DMS153 treated with DMSO at 0.1 percent for 48 hours (cell line): ENCODE results near the gene PCDH15.
"Not testable (repeated sequence)": the region's sequence is repeated elsewhere in the genome, so short reads cannot be mapped to it uniquely, and the experiment has no call there.

ENCODE experiments used
- DNase-seq: peaks from one replicate; lab custom pipeline; 2025; ENCODE audit not compliant: unreplicated experiment; lab: John Stamatoyannopoulos, UW

PCDH15 gene

DNA sequence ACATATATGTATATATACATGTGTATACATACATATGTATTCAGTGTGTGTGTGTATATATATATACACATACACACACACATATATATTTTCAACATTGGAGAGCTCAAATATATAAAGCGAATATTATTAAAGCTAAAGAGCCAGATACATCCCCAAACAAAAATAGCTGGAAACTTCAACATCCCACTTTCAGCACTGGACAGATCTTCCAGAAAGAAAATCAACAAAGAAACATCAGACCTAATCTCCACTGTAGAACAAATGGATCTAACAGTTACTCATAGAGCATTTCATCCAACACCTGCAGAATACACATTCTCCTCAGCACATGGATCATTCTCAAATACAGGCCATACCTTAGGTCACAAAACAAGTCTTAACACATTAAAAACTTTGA lies 799.0 kb downstream of the PCDH15 start:
- DNase-seq, result no peak

DNA sequence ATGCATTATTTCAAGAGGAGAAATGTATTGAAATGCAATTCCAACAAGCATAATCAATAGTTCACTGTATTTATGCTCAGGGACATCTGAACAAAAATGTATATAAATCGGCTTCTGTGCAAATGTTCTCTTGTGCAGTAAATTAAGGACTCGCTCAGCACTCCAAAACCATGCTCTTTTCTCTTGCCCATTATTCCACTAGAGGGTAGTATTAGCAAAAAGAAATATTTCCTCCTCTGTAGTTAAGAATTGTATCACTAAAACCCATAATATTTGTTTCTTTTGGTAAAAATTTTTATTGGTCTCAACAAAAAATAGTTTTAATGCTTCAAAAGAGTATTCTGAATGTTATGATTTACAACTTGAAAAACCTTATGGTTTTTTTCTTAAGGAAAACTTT lies 803.1 kb downstream of the PCDH15 start:
- DNase-seq, result no peak

DNA sequence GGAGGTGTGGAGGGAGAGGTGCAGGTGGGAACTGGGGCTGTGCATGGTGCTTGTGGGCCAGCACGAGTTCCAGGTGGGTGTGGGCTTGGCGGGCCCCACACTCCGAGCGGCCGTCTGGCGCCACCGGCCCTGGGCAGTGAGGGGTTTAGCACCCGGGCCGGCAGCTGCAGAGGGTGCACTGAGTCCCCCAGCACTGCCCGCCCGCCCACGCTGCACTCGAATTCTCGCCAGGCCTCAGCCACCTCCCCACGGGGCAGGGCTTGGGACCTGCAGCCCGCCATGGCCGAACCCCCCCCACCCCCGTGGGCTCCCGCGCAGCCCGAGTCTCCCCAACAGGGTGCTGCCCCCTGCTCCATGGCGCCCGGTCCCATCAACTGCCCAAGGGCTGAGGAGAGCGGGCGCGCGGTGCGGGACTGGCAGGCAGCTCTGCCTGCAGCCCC lies 810.2 kb downstream of the PCDH15 start:
- no peak for DNase-seq

DNA sequence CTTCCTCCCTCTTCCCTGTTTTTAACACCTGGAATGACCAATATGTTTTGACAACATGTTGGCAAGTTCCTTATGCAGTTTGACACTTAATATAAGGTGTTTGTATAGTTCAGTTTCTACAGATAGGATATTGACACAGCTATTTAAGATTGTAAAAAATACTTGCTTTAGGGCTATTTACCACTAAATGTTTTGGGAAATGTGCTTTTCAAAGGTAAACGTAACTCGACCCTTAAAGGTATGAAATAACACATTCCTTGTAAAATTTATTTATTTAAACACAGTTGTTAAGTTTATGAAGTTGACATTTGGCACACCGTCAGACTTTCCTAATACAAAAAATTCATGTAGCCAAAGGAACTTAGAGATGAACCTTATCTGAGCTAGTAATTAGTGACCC lies 817.6 kb downstream of the PCDH15 start:
- no peak for DNase-seq

DNA sequence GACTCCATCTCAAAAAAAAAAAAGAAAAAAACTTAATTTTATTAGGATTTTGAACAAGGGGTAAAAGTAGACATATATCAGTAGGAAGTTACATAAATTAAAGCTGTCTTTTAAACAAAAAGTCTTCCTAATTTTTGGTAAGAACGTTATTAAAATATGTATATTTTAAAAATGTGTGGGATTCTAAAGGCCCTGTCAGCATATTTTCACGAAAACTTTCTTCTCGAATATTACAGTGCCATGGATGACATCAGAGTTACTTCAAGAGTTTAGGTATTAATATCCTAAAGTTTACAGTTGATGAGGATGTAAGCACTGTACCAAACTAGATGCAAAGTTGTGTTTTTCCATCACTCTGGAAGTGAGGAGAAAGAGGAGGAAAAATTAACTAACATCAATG lies 820.8 kb downstream of the PCDH15 start:
- DNase-seq, result no peak

DNA sequence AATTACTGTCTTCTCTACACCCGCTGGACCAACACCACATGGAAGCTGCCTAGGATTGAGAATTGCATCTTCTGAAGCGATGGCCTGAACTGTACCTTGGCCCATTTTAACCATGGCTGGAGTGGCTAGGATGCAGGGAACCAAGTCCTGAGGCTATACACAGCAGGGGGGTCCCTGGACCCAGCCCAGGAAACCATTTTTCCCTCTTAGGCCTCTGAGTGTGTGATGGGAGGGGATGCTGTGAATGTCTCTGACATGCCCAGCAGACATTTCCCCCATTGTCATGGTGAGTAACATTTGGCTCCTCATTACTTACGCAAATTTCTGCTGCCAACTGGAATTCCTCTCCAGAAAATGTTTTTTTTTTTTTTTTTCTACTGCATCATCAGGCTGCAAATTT lies 822.7 kb downstream of the PCDH15 start:
- DNase-seq, result no peak

DNA sequence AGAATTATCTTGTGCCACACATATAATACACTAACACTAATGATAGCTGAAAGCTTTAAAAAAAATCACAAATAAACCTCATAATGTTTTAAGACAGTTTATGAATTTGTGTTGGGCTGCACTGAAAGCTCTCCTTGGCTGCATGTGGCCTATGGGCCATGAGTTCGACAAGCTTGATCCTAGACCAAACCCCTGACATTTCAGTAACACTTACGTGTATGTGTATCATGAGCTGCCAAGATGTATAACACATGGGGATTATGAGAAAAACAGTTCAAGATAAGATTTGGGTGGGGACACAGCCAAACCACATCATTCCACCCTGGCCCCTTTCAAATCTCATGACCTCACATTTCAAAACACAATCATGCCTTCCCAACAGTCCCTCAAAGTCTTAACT lies 823.8 kb downstream of the PCDH15 start:
- DNase-seq, result no peak

DNA sequence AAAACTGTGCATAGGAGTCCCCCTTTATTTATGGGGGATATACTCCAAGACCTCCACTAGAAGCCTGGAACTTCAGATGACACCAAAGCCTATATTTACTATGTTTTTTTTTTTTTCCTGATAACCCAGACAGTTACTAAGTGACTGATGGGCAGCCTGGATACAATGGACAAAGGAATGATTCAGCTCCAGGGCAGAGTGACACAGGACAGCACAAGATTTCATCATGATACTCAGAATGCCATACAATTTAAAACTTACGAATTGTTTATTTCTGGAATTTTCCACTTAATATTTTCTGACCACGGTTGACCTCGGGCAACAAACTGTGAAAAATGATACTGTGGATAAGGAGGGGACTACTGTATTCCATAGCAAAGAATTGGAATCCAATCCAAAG lies 843.6 kb downstream of the PCDH15 start:
- no peak for DNase-seq

DNA sequence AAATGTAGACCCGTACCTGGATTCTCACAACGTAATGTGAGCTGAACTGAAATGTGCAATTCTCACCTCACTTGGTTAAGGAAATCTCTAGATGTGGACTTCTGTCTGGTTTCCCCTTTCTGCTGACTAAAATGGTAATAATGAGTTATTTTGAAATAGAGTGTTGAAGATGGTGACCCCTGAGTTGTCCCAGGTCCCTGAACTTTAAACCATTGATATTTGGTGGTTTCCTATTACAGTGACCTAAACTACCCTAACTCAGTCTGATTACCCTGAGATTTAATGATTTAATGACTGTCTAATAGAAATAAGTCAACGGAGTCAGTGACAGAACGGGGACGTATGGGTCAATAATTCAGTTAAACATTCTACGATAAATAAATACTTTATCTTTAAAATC lies 845.9 kb downstream of the PCDH15 start:
- no peak for DNase-seq

DNA sequence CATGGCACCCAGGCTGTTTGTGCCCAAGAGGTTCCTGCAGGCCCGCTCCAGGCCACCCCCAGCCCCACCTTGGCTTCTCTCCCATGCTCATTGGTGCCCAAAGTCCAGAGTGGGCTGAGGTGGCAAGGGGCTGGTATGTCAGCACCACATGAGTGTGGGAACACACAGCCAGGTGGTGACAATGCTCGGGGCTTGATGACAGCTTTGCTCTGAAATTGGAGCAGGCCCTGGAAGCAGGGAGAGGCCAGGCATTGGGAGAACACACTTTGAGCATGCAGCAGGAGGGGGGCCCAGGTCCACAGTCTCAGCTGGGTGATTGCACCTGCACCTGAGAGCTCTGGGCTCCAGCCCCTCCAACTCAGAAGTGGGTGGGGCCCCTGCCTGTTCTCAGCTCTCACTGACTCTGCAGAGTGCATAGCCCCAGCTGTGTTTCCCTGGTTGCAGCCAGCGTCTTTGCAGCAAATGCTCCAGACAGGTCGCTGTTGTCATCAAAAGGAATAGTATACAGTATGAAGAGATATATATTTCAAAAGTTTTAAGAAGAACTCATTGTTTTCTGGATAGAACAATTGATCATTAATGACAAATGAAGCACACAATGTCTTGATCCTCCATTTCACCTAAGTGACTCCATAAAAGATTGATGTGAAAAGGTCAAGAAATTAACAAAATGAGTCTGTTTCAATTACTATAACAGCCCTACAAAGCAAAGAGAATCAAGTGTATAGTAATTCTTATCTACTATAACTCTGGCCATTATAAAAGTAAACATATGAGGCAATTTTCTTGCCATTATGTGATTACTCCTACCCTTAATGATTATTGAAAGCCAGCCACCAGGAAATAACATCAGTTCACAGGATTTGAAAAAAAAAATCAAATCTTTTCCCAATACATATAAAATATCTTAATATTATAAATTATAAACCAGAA lies 848.1 kb downstream of the PCDH15 start:
- no peak for DNase-seq

DNA sequence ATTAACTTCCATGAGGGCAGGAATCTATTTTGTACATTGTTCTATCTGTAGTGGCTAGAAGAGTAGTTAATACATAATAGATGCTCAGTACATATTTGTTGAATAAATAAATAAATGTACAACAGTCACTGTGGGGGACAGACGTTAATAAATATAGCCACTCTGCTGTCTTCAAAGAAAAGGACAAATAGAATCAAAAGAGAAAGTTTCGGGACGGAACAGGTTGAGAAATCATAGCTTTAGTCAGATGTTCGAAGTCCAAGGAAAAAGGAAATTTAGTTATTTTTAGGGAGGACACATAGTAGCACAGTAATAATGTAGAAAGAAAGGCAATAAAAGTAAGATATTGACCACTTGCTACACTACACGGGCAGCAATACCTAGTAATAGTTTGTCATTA lies 861.4 kb downstream of the PCDH15 start:
- DNase-seq, result no peak

DNA sequence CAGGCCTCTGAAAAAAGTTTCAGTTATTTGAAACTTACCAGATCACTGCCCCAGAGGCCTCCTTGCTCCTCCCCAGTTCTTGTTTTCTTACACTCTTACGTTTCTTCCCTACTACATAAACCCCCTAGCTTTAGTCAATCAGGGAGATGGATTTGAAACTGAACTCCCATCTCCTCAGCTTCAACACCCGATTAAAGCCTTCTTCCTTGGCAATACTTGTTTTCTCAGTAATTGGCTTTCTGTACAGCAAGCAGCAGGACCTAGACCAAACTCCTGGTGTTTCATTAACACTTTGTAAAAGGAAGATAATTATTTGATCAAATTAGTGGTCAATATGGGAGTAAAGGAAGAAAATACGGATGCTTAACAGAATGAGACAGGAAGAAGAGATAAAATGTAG lies 870.4 kb downstream of the PCDH15 start:
- DNase-seq, result no peak

DNA sequence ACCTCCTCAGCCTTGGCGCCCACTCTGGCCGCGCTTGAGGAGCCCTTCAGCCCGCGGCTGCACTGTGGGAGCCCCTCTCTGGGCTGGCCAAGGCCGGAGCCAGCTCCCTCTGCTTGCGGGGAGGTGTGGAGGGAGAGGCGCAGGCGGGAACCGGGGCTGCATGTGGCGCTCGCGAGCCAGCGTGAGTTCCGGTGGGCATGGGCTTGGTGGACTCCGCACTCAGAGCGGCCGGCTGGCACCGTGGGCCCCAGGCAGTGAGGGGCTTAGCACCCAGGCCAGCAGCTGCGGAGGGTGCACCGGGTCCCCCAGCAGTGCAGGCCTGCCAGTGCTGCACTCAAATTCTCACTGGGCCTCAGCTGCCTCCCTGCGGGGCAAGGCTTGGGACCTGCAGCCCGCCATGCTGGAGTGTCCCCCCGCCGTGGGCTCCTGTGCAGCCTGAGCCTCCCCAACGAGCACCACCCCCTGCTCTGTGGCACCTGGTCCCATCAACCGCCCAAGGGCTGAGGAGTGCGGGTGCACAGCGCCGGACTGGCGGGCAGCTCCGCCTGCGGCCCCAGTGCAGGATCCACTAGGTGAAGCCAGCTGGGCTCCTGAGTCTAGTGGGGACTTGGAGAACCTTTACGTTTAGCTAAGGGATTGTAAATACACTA lies 876.9 kb downstream of the PCDH15 start:
- DNase-seq, result not testable (repeated sequence)

DNA sequence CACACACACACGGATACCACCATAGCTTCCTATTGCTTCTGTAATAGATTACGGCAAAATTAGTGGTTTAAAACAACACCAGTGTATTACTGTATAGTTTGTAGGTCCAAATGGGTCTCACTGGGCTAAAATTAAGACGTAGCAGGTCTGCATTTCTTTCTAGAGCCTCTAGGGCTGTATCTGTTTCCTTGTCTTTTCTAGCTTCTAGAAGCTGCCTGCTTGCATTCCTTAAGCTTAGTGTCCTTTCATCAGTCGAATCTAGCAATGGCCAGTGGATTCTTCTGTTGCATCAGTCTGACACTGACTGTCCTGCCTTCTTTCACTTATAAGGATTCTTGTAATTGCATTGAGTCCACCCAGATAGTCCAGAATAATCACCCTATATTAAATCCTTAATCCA lies 882.3 kb downstream of the PCDH15 start:
- no peak for DNase-seq

DNA sequence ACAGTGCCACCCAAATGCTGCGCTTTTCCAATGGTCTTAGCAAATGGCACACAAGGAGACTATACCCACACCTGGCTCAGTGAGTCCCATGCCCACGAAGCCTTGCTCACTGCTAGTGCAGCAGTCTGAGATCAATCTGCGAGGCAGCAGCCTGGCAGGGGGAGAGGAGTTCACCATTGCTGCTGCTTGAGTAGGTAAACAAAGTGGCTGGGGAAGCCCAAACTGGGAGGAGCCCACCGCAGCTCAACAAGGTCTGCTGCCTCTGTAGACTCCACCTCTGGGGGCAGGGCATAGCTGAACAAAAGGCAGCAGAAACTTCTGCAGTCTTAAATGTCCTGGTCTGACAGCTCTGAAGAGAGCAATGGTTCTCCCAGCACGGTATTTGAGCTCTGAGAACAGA lies 891.2 kb downstream of the PCDH15 start:
- DNase-seq, result no peak

DNA sequence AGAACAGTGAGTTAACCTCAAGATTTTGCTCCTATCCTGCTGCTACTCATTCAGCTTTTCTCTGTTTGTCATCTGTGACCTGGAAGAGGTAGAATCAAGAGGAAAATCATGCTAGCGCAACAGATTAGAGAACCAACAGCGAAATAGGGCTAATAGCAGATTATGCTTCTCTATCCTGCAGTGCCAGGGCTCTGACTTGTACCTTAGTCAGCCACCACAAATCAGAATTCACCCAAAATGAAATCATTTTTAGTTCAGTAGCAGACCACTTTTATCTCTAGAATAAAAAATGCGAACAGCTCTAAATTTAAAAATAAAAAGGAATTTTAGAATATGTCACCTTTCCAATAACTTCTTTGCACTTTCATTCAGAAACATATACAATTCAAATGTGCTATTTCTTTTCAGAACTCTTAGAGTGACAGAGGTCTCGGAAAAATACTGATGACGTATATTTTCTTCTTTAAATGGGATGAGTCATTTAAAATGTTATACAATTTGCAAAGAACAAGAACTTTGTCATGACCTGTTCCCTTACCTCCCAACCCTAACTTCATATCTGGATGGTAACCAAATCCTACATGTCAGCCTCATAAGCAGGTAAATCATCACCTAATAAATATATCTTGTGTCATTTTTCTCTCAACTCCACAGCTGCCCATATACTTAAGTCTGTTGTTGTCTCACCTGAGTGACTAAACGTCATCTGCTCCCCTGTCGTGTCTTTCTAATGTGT lies 896.4 kb downstream of the PCDH15 start:
- DNase-seq, result no peak

DNA sequence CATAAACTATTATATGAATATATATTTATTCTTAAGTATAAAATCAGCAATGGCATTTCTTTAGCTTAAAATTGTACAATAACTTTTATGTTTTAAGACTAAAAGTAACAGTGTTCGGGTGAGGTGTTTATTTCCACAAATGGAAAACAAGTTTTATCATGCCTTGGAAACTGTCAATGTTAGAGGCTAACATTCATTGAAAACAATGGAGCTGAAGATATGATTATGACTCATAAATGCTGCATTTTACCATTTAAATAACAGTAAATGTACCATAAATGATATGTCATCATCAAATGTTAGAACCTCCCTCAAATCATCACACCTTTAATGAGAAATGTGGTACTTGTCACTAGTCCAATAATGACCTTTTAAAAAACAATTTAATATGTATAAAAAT lies 897.3 kb downstream of the PCDH15 start:
- no peak for DNase-seq

DNA sequence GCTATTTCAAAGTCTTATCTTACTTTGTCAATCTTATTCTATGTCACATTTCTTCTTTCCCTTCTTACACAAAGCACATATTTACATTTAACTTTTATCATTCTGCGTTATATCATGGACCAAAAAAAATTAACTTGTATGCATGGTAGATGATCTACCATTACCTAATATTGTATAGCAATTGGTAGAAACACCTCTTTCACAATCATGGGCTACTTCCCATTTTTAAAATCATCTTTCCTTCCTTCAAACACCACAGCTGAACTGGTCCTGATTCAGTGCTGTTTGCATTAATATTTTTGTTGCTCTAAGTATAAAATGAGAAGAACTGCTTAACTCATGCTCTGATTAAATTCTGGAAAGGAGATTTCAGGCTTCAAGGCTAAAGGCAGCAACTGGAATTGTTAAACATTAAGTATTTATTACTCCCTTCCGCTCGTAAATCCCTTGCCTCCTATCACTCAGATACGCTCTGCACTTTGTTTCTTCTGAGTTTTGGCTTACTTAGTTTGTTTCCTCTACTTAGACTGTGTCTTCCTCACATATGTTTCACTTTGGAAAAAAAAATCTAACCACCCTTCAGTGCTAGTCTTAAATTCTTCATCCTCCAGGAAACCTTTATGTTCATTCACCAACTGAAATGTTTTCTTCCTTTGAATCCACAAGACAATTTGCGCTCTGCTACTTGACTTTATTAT lies 901.4 kb downstream of the PCDH15 start:
- no peak for DNase-seq

DNA sequence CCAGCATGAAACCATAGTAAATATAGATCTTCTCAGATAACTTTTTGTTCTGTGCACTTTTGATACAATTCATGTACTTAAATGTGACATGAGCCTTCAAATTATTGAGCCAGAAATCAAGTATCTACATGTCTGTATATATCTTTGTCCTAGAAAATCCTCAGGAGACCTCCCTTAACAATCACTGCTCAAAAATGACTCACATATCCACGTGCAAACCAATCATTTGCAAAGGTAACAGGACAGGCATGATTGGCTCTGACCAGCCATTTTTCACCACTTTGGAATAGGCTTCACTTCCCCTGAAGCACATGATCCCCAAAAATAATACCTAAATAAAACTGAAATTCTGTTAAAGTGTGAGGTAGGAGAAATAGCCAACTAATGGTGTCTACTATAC lies 902.5 kb downstream of the PCDH15 start:
- DNase-seq, result no peak

DNA sequence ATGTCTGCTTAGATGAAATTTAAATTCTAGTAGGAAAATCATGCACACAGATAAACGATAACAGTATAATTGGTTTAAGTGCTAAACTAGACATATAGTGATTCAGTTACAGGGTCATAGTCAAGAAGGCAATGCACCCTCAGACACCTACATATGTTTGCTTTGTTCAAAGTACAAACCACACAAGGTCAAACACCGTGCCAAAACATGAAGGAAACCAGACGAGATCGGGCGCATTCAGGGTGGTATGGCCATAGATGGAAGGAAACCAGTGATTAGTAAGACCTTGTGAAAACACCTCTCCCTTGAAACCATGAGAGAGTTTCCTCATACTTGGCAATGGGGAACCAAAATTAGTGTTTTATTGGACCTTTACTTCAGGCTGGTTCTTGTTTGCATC lies 906.9 kb downstream of the PCDH15 start:
- DNase-seq, result no peak

DNA sequence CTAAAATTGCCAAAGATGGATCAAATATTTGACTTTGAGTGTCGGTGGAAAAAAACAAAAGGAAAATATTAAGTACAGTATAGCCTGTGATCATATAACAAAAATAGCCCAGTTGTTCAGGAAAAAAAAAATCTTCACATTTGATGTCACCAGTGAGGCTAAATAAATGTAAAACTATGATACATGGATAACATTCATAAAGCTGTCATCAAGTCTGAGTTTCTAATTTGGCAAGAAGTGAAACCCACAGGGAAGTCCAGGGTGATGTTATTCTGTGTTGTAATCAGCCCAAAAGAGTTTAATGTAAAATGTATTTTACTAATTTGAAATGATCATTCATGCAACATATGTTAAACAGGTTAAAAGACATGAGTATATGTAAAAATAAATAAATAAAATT lies 908.0 kb downstream of the PCDH15 start:
- DNase-seq, result no peak
